A549 (cell line): ENCODE data around the gene ASXL2.

Experiments used
- CHD2 ChIP-seq: fragments of 150-350 bp; IDR thresholded peaks from 2 replicates; pipeline ENCODE4 v1.6.1; 2014; ENCODE audit warnings: low read length; ENCODE audit not compliant: partially characterized antibody
- MAFK ChIP-seq: fragments of 450-650 bp; IDR thresholded peaks from 2 replicates; pipeline ENCODE4 v1.6.1; 2014; ENCODE audit not compliant: partially characterized antibody
- POLR2A ChIP-seq: IDR thresholded peaks from 2 replicates; pipeline ENCODE4 v1.6.1; 2012; ENCODE audit warnings: mild to moderate bottlenecking, low read length
- POLR2AphosphoS2 ChIP-seq: conservative IDR thresholded peaks from 2 replicates; pipeline ENCODE4 v1.6.1; 2012; ENCODE audit warnings: low read length, improper control_type of control experiment, inconsistent platforms
- RCOR1 ChIP-seq: fragments of 150-350 bp; IDR thresholded peaks from 2 replicates; pipeline ENCODE4 v1.6.1; 2014; ENCODE audit warnings: antibody characterized with exemption, low read length, low read depth
- RFX5 ChIP-seq: fragments of 450-650 bp; IDR thresholded peaks from 2 replicates; pipeline ENCODE4 v1.7.1; 2014; ENCODE audit warnings: antibody characterized with exemption, mild to moderate bottlenecking, moderate library complexity
- ZFP36 ChIP-seq: fragments of 450-650 bp; IDR thresholded peaks from 2 replicates; pipeline ENCODE4 v1.6.1; 2014; ENCODE audit warnings: borderline replicate concordance; ENCODE audit not compliant: partially characterized antibody
- TF ChIP-seq, protein P1 (sequence below): fragments of >200 bp; sonication (Bioruptor Twin); formaldehyde crosslinking; IDR thresholded peaks from 3 replicates; pipeline ENCODE4 v1.5.1; 2016
- TF ChIP-seq, protein P2 (sequence below): IDR thresholded peaks from 2 replicates; pipeline ENCODE4 v1.6.1; 2012
- TF ChIP-seq, protein P3 (sequence below): fragments of 200-600 bp; sonication (generic); IDR thresholded peaks from 2 replicates; pipeline ENCODE4 v1.6.1; 2016; ENCODE audit warnings: antibody characterized with exemption, mild to moderate bottlenecking, moderate library complexity
- TF ChIP-seq, protein P4 (sequence below): IDR thresholded peaks from 2 replicates; pipeline ENCODE4 v1.6.1; 2012

DNA sequence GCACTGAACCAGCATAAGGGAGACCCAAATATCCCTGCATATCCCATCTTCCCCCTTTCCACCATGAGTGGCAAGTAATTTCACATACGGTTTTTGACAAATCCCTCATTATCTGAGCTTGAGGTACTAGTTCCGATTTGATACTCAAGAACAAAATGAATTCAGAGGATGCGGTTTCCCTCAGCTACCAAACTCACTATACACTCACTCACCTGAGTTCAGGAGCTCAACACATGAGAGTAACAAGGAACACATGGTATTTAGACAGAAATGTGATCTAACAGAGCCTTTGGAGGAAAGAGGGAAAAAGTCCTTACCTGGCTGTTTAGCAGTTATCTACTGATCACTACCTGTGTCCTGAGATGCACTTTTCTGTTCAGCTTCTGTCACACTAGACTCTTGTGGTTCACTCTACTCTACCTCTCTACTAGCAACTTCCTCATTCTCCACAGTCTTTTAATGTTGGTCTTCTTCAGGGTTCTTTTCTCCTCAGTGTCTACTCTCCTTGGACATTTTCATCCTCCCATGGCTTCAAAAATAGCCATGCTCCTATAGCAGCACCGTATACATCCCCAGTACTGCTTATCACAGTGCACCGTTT, 25.1 kb downstream of the ASXL2 start:
- TF ChIP-seq, protein P1, sequence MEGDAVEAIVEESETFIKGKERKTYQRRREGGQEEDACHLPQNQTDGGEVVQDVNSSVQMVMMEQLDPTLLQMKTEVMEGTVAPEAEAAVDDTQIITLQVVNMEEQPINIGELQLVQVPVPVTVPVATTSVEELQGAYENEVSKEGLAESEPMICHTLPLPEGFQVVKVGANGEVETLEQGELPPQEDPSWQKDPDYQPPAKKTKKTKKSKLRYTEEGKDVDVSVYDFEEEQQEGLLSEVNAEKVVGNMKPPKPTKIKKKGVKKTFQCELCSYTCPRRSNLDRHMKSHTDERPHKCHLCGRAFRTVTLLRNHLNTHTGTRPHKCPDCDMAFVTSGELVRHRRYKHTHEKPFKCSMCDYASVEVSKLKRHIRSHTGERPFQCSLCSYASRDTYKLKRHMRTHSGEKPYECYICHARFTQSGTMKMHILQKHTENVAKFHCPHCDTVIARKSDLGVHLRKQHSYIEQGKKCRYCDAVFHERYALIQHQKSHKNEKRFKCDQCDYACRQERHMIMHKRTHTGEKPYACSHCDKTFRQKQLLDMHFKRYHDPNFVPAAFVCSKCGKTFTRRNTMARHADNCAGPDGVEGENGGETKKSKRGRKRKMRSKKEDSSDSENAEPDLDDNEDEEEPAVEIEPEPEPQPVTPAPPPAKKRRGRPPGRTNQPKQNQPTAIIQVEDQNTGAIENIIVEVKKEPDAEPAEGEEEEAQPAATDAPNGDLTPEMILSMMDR = no peak
- TF ChIP-seq RCOR1 (no peak), POLR2A (no peak), CHD2 (no peak), ZFP36 (no peak), POLR2AphosphoS2 (no peak), RFX5 (no peak), MAFK (no peak)
- TF ChIP-seq, protein P2, sequence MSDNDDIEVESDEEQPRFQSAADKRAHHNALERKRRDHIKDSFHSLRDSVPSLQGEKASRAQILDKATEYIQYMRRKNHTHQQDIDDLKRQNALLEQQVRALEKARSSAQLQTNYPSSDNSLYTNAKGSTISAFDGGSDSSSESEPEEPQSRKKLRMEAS = no peak
- TF ChIP-seq, protein P3, sequence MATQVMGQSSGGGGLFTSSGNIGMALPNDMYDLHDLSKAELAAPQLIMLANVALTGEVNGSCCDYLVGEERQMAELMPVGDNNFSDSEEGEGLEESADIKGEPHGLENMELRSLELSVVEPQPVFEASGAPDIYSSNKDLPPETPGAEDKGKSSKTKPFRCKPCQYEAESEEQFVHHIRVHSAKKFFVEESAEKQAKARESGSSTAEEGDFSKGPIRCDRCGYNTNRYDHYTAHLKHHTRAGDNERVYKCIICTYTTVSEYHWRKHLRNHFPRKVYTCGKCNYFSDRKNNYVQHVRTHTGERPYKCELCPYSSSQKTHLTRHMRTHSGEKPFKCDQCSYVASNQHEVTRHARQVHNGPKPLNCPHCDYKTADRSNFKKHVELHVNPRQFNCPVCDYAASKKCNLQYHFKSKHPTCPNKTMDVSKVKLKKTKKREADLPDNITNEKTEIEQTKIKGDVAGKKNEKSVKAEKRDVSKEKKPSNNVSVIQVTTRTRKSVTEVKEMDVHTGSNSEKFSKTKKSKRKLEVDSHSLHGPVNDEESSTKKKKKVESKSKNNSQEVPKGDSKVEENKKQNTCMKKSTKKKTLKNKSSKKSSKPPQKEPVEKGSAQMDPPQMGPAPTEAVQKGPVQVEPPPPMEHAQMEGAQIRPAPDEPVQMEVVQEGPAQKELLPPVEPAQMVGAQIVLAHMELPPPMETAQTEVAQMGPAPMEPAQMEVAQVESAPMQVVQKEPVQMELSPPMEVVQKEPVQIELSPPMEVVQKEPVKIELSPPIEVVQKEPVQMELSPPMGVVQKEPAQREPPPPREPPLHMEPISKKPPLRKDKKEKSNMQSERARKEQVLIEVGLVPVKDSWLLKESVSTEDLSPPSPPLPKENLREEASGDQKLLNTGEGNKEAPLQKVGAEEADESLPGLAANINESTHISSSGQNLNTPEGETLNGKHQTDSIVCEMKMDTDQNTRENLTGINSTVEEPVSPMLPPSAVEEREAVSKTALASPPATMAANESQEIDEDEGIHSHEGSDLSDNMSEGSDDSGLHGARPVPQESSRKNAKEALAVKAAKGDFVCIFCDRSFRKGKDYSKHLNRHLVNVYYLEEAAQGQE = no peak
- TF ChIP-seq, protein P4, sequence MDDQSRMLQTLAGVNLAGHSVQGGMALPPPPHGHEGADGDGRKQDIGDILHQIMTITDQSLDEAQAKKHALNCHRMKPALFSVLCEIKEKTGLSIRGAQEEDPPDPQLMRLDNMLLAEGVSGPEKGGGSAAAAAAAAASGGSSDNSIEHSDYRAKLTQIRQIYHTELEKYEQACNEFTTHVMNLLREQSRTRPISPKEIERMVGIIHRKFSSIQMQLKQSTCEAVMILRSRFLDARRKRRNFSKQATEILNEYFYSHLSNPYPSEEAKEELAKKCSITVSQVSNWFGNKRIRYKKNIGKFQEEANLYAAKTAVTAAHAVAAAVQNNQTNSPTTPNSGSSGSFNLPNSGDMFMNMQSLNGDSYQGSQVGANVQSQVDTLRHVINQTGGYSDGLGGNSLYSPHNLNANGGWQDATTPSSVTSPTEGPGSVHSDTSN = no peak
